COLO668 (cell line): ENCODE results near the gene CNP.
"Not testable (repeated sequence)": the region's sequence is repeated elsewhere in the genome, so short reads cannot be mapped to it uniquely, and the experiment has no call there.

ENCODE experiments used
- DNase-seq: peaks from one replicate; lab custom pipeline; 2025; ENCODE audit not compliant: unreplicated experiment; lab: John Stamatoyannopoulos, UW

CNP gene

GRCh38 chr17:42002175-42002791 lies 35.7 kb downstream of the CNP start:
- DNase-seq = no peak

- no peak for DNase-seq
Observed at GRCh38 chr17:42002792-42003301, 36.3 kb downstream of the CNP start.

- DNase-seq = no peak
Observed at GRCh38 chr17:42005166-42005565, 38.6 kb downstream of the CNP start.

- no peak for DNase-seq
Observed at GRCh38 chr17:42009170-42009569, 42.6 kb downstream of the CNP start.

- not testable (repeated sequence) for DNase-seq
Observed at GRCh38 chr17:42010266-42010680, 43.7 kb downstream of the CNP start.

GRCh38 chr17:42010898-42011516 lies 44.4 kb downstream of the CNP start:
- no peak for DNase-seq

- DNase-seq = not testable (repeated sequence)
Observed at GRCh38 chr17:42012363-42012762, 45.8 kb downstream of the CNP start.

GRCh38 chr17:42013740-42014139 lies 47.1 kb downstream of the CNP start:
- DNase-seq = not testable (repeated sequence)

- peak; percentile 4 for DNase-seq
Observed at GRCh38 chr17:42016411-42016831, 49.8 kb downstream of the CNP start.

GRCh38 chr17:42016941-42017865 lies 50.6 kb downstream of the CNP start, which contains the start of gene DNAJC7:
TSS of gene DNAJC7 (minus strand) at chr17:42017439. CDS start at chr17:42017416, 23 bp downstream.
- DNase-seq = peak; percentile 89

GRCh38 chr17:42017866-42018200 lies 51.2 kb downstream of the CNP start:
- DNase-seq = peak; percentile 33

- DNase-seq = no peak
Observed at GRCh38 chr17:42018339-42018738, 51.7 kb downstream of the CNP start.

- DNase-seq = no peak
Observed at GRCh38 chr17:42018988-42019387, 52.4 kb downstream of the CNP start.

GRCh38 chr17:42019509-42020404 lies 53.2 kb downstream of the CNP start, which contains the start of gene NKIRAS2:
TSS of gene NKIRAS2 (plus strand) at chr17:42020090. CDS start at chr17:42021578, 1,488 bp downstream.
- peak; percentile 87 for DNase-seq

GRCh38 chr17:42020845-42021244 lies 54.2 kb downstream of the CNP start:
- DNase-seq = not testable (repeated sequence)

- DNase-seq = no peak
Observed at GRCh38 chr17:42023524-42024349, 57.1 kb downstream of the CNP start.

GRCh38 chr17:42025191-42025579 lies 58.6 kb downstream of the CNP start:
- DNase-seq = no peak

- no peak for DNase-seq
Observed at GRCh38 chr17:42025936-42026335, 59.3 kb downstream of the CNP start.

GRCh38 chr17:42026857-42027589 lies 60.4 kb downstream of the CNP start:
- no peak for DNase-seq
